ENCODE results near the gene SEMA5A.

SEMA5A gene

GRCh38 chr5:9156282-9156681 is 389.6 kb downstream of the SEMA5A start:
- no peak for DNase-seq

- no peak for DNase-seq
Measured at GRCh38 chr5:9151684-9152427, 394.0 kb downstream of the SEMA5A start.

- no peak for DNase-seq
Measured at GRCh38 chr5:9149988-9150387, 395.9 kb downstream of the SEMA5A start.

DNA sequence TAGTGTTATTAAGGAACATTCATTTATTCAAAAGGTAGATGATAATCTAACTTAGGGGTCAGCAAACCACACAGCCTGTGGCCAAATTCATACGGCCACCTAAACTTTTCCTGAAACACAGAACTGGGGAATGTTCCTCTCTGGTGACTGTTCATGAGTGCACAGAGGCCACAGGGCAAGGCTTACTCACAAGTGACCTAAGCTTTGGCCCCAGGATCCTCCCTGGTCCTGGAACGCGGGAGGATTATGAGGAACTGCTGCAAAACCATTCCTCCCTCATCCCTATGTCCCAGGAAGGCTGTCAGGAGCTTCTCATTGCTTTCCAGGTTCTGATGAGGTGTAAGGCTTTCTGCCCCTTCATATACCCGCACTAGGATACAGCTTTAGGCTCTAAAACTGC is 397.6 kb downstream of the SEMA5A start:
- DNase-seq: no peak

- DNase-seq: no peak
Measured at GRCh38 chr5:9140711-9141110, 405.2 kb downstream of the SEMA5A start.

DNA sequence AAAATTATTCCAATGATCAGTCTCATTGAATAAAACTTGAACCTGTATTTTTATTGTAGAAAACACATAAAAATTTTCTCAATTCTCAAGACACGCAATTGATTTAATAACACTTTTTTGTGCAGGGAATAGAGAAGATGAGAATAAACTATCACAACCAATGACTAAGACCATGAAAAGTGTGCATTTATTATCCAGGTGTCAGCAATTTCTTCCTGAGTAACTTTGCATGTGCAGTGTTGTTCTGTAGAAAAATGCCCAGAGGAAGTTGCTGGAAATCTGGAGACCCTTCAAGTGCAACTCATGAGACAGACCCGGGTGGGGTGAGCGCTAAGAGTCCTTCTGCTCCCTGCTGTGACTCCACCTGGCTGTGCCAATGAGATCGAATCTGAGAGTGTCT is 405.7 kb downstream of the SEMA5A start:
- DNase-seq: no peak

GRCh38 chr5:9139344-9139743 is 406.5 kb downstream of the SEMA5A start:
- DNase-seq: no peak

- DNase-seq: no peak
Measured at GRCh38 chr5:9128136-9128535, 417.7 kb downstream of the SEMA5A start.

DNA sequence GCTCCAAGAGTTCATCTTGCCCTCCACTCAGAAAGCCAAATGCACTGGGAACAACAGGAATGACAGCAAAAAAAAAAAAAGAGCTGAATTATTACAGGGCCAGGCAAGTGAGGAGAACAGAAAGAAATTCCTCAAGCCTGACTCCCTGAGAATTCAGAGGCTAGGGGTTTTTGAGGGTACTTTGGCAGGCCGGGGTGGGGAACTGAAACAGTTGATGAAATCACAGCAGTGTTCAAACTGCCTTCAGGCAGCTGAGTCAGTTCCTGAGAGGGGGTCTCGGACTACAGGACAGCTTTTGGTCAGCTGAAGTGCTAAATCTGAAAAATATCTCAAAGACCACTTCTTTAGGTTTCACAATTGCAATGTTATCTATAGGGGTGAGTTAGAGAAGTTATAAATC is 419.4 kb downstream of the SEMA5A start:
- no peak for DNase-seq

DNA sequence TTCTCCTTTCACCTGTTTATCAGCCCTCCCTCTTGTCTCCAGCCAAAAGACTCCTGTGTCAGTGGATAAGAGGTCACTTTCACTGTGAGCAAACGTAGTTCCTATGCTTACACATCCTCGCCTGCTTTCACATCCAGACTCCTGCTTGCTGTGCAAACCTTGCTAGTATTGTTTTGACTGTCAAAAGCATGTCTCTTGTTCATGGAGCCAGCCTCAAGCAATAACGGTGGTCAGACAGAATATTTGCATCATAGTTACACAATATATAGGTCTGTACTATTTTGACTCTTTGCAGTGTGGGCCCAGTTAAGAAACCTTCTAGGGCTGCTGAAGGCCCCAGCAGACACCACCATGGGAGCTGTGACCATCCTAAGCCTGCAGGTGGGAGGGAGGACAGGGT is 420.0 kb downstream of the SEMA5A start:
- no peak for DNase-seq

- DNase-seq: no peak
Measured at GRCh38 chr5:9124838-9125237, 421.0 kb downstream of the SEMA5A start.

DNA sequence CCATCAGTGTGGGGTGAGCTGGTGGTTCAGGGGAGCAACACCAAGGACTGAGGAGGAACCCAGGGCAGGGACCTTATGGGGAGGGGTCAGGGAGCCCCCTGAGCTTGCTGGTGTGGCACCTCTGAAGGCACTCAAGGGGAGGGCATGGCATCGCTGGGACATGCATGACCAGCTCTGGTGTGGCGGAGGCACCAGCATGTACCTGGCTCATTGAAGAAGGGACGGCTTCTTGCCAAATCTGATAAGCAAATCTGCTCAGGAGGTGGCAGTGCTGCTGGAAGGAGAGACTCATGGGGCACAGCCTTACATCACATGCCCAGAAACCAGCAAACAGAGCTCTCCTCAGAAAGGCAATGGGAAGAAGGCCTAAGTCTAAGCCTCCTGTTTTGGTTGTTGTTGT is 421.8 kb downstream of the SEMA5A start:
- no peak for DNase-seq

GRCh38 chr5:9122528-9122927 is 423.3 kb downstream of the SEMA5A start:
- DNase-seq: no peak

GRCh38 chr5:9121597-9121996 is 424.3 kb downstream of the SEMA5A start:
- no peak for DNase-seq

DNA sequence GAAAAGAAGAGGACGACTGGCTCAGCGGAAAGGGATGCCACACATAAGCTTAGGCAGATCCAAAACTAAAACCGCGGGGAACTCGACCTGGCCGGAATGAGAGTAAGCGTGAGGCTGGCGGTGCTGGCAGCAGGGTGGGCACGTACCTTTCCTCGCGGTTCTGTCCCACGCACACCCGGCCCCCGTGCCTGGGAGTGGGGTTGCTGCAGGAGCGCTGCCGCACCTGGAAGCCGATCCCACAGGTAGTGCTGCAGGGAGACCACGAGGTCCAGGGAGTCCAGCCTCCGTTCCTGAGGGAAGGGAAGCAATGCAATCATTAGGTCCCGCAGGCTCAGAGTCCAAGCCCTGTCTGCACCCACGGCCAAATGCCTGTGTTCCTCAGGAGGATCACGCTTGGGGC is 427.0 kb downstream of the SEMA5A start:
- DNase-seq: no peak

DNA sequence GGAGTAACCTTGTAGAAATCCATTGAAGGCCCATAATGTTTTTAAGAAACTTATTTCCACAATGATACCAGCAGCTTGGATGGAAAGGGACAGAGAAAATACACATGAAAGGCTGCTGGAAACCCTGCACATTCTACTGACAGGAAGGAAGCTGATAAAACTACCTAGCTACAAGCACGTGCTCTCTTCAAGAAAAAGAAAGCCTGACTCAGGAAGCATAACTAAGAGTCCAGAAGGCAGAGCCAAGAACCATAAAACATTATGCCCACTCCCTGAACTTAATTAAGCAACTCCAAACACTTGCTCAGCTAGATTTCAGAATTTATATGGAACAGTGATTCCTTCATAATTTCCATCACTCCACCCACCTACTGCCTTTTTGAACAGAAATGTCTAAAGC is 430.8 kb downstream of the SEMA5A start:
- DNase-seq: no peak

GRCh38 chr5:9112520-9113291 is 433.2 kb downstream of the SEMA5A start:
- no peak for DNase-seq

- no peak for DNase-seq
Measured at GRCh38 chr5:9108162-9108561, 437.7 kb downstream of the SEMA5A start.

- no peak for DNase-seq
Measured at GRCh38 chr5:9105851-9106250, 440.0 kb downstream of the SEMA5A start.

GRCh38 chr5:9104571-9105339 is 441.1 kb downstream of the SEMA5A start:
- no peak for DNase-seq

DNA sequence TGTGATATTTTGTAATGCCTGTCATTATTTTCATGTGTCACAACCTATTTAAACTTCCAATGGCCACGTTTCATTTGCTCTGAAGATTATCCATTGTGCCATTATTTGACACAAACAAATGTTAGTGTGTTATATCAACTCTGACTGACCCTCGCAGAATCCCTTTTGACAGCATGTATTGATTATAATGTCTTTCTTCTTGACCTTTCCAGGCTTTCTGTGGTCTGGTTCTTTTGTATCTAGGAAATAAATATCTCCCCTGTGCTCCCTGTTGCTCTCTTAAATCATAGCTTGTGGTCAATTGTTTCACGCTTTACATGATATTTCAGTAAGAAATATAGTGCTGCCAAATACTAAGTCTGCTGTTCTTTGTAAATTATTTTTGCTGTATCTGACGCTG is 442.6 kb downstream of the SEMA5A start:
- no peak for DNase-seq

DNA sequence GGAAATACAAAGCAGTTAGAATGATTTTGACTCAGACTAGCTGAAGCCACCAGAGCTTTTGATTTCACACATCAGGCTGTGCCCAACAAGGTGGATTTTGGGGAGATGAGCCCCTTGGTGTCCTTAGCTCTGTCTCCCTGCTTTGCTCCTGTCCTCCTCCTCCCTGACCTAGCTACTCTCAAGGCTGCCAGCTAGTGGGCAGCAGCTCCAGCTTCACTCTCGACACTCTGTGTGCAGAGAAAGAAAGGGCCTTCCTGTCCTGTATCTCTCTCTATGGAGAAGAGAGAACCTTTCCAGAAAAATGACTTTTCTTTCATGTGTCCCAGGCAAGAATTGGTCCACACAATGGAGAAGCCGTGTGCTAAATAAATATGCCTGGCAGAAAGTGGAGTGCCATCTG is 446.2 kb downstream of the SEMA5A start:
- no peak for DNase-seq

- no peak for DNase-seq
Measured at GRCh38 chr5:9098990-9099389, 446.9 kb downstream of the SEMA5A start.

DNA sequence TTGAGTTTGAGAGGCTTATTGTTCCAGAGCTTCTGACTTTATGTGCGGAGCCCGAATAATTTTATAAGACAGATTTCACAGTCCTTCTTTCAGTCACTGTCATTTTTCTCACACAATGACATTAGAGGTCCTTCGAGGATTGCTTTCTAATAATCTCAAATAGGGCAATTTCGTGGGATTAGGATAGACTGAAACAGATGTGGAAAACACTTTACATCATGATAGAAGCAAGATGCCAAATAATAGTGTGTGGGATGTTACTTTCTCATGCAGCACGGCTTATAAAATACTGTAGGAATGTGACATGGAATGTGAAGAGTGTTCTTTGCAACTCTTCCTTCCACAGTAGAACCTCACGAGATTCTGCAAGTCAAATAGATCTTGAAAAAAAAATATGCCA is 451.3 kb downstream of the SEMA5A start:
- DNase-seq: no peak

All from activated gamma-delta T cell treated with Interleukin-2 at 50 U/mL for 16 hours (primary cell).